PC-3 (cell line): ENCODE measurements around the gene EXOC6. TPM values are rescaled to one million over a fixed set of nuclear protein-coding genes. Genes with fewer than 3 reads are reported as not detected.

Source experiments
- ATAC-seq: fragments of 200-7000 bp; cut with Tn5 transposase; 2 replicates; pipeline ENCODE4 v1.9.1; 2020; ENCODE audit warnings: mild to moderate bottlenecking, moderate library complexity
- BruUV-seq: library from RNA; stranded (reverse); fragments of 400-500 nt; replicated peaks from 2 replicates; lab custom pipeline; 2021; lab: Mats Ljungman, UMichigan
- CTCF ChIA-PET: fragments of 300-600 bp; sonication (Branson Sonifier 250); formaldehyde crosslinking; loops from one replicate; lab custom pipeline; 2022; ENCODE audit warnings: antibody characterized with exemption; lab: Charles Lee
- POLR2A ChIA-PET: fragments of 300-600 bp; sonication (Branson Sonifier 250); formaldehyde crosslinking; loops from one replicate; lab custom pipeline; 2022; ENCODE audit warnings: antibody characterized with exemption; ENCODE audit not compliant: unreplicated experiment; lab: Charles Lee
- DNase-seq: peaks from one replicate; pipeline ENCODE4 v3.0.0-alpha.2; 2015
- H2AFZ ChIP-seq: fragments of 300-600 bp; sonication (generic); 2 replicates; pipeline ENCODE4 v1.6.0; 2016; ENCODE audit warnings: antibody characterized with exemption, low read length
- H3F3A ChIP-seq: fragments of 300-600 bp; sonication (generic); one replicate; pipeline ENCODE4 v1.6.0; 2017; ENCODE audit warnings: antibody characterized with exemption, low read length, control low read depth, mild to moderate bottlenecking; ENCODE audit not compliant: unreplicated experiment
- H3K27ac ChIP-seq: fragments of 300-600 bp; sonication (generic); 2 replicates; pipeline ENCODE4 v1.5.1; 2016; ENCODE audit warnings: mild to moderate bottlenecking, low read length
- H3K27me3 ChIP-seq: fragments of 300-600 bp; sonication (generic); 2 replicates; pipeline ENCODE4 v1.6.1; 2016; ENCODE audit warnings: low read length, mixed read lengths
- H3K36me3 ChIP-seq: fragments of 300-600 bp; sonication (generic); 2 replicates; pipeline ENCODE4 v1.6.1; 2016; ENCODE audit warnings: low read depth, mixed run types, low read length, mixed read lengths
- H3K4me1 ChIP-seq: fragments of 300-600 bp; sonication (generic); 2 replicates; pipeline ENCODE4 v1.5.1; 2016; ENCODE audit warnings: low read length; ENCODE audit not compliant: insufficient read depth
- H3K4me2 ChIP-seq: fragments of 300-600 bp; sonication (generic); 2 replicates; pipeline ENCODE4 v1.6.0; 2016; ENCODE audit warnings: low read length
- H3K4me3 ChIP-seq: fragments of 300-600 bp; sonication (generic); 2 replicates; pipeline ENCODE4 v1.5.1; 2016; ENCODE audit warnings: mild to moderate bottlenecking, low read length, mixed read lengths
- H3K79me2 ChIP-seq: fragments of 300-600 bp; sonication (generic); 2 replicates; pipeline ENCODE4 v1.6.1; 2017; ENCODE audit warnings: low read length, mixed read lengths
- H3K9ac ChIP-seq: fragments of 300-600 bp; sonication (generic); 2 replicates; pipeline ENCODE4 v1.6.0; 2016; ENCODE audit warnings: mild to moderate bottlenecking, low read length
- H3K9me2 ChIP-seq: fragments of 300-600 bp; sonication (generic); replicated peaks from 2 replicates; pipeline ENCODE4 v1.6.1; 2016; ENCODE audit warnings: mixed run types, low read length, mixed read lengths
- H3K9me3 ChIP-seq: fragments of 300-600 bp; sonication (generic); 2 replicates; pipeline ENCODE4 v1.6.1; 2016; ENCODE audit warnings: low read length, mixed read lengths
- H4K20me1 ChIP-seq: fragments of 300-600 bp; sonication (generic); 2 replicates; pipeline ENCODE4 v1.6.1; 2016; ENCODE audit warnings: low read length, mixed read lengths
- EZH2 ChIP-seq: fragments of 300-600 bp; sonication (generic); IDR thresholded peaks from one replicate; pipeline ENCODE4 v1.6.1; 2017; ENCODE audit warnings: antibody characterized with exemption, mild to moderate bottlenecking, low read length; ENCODE audit not compliant: unreplicated experiment
- EZH2phosphoT487 ChIP-seq: fragments of 300-600 bp; sonication (generic); IDR thresholded peaks from 2 replicates; pipeline ENCODE4 v1.6.1; 2018; ENCODE audit warnings: mild to moderate bottlenecking, antibody characterized with exemption, low read length, borderline replicate concordance
- intact Hi-C: fragments of 100-400 bp; cut with micrococcal nuclease; formaldehyde crosslinking; loops from 2 replicates; pipeline ENCODE4 v1.9.0; 2023
- total RNA-seq: library from RNA; depleted of rRNA; stranded (reverse); fragments of >200 nt; gene quantifications from 2 replicates; pipeline ENCODE4 v1.2.3, GENCODE V29; 2014
- TF ChIP-seq, protein P1 (sequence below): fragments of 300-600 bp; sonication (generic); conservative IDR thresholded peaks from 2 replicates; pipeline ENCODE4 v1.5.1; 2017; ENCODE audit warnings: antibody characterized with exemption, low read depth, mild to moderate bottlenecking, low read length

Gene EXOC6
- total RNA-seq, 1 experiment from 2014 or later, result 5.7 TPM

DNA sequence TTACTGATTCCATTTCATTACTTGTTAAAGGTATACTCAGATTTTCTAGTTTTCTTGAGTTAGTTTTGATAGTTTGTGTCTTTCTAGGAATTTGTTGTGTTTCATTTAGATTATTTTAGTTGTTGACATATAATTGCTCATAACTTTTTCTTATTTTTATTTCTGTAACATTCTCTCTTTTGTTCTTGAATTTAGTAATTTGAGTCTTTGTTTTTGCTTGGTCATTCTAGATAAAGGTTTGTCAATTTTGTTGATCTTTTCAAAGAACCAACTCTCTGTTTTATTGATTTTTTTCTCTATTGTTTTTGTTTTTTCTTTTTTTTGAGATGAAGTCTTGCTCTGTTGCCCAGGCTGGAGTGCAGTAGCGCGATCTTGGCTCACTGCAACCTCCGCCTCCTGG, 7.2 kb downstream of the EXOC6 start:
- H2AFZ ChIP-seq, result no peak overlapping the region
- BruUV-seq, result no TSS peak
- H3K9me2 ChIP-seq, result no peaks in the 10 kb centered on the region
- ATAC-seq (no peak), DNase-seq (no peak)
- no peak overlapping the region for H3K4me2 ChIP-seq
- no peaks in the 10 kb centered on the region for H3F3A ChIP-seq
- no peaks in the 10 kb centered on the region for H3K36me3 ChIP-seq
- no peak overlapping the region for H3K4me3 ChIP-seq
- H4K20me1 ChIP-seq, result no peaks in the 10 kb centered on the region
- H3K9ac ChIP-seq, result no peak overlapping the region
- no peak for TF ChIP-seq EZH2phosphoT487
- peaks cover 40% of the 10 kb centered on the region for H3K79me2 ChIP-seq
- ChIA-PET POLR2A (no interaction called here), CTCF (no interaction called here)
- H3K9me3 ChIP-seq, result peaks cover 12% of the 10 kb centered on the region; the same call in 1 of the 2 replicates
- H3K27ac ChIP-seq, result no peak overlapping the region
- no peaks in the 10 kb centered on the region for H3K4me1 ChIP-seq
- H3K27me3 ChIP-seq, result no peaks in the 10 kb centered on the region
- intact Hi-C loops, result no loop called here

DNA sequence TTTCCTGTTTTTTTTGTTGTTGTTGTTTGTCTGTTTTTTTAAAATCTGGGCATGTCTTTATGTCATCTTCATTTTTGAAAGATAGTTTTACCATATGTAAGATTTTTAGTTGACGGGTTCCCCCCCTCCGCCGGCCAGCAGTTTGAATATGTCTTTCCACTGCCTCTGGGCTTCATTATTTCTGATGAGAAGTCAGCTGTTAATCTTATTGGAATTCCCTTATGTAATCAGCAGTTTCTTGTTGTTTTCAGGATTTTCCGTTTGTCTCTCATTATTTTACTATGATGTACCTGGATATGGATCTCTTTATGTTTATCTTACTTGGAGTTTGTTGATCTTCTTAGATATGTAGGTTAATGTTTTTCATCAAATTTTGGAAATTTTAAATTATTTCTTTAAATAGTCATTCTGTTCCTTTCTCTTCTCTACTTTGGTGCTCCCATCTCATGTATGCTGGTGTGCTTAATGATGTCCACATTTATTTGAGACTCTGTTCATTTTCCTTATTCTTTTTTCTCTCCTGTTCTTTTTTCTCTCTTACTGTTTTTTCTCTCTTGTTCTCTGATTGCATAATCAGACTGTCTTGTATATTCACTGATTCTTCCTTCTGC, 9.7 kb downstream of the EXOC6 start:
- Histone ChIP-seq H3K27me3 (no peaks in the 10 kb centered on the region), H3K9me3 (peaks cover 12% of the 10 kb centered on the region; the same call in 1 of the 2 replicates), H3K4me2 (no peak overlapping the region), H3K9ac (no peak overlapping the region), H3F3A (no peaks in the 10 kb centered on the region), H3K4me3 (no peak overlapping the region), H4K20me1 (no peaks in the 10 kb centered on the region), H3K79me2 (peaks cover 40% of the 10 kb centered on the region), H3K27ac (no peak overlapping the region), H2AFZ (no peak overlapping the region), H3K4me1 (no peaks in the 10 kb centered on the region), H3K9me2 (no peaks in the 10 kb centered on the region), H3K36me3 (no peaks in the 10 kb centered on the region)
- CTCF ChIA-PET, result no interaction called here
- TF ChIP-seq EZH2phosphoT487, result no peak
- TF ChIP-seq EZH2, result no peak
- TF ChIP-seq, protein P1, sequence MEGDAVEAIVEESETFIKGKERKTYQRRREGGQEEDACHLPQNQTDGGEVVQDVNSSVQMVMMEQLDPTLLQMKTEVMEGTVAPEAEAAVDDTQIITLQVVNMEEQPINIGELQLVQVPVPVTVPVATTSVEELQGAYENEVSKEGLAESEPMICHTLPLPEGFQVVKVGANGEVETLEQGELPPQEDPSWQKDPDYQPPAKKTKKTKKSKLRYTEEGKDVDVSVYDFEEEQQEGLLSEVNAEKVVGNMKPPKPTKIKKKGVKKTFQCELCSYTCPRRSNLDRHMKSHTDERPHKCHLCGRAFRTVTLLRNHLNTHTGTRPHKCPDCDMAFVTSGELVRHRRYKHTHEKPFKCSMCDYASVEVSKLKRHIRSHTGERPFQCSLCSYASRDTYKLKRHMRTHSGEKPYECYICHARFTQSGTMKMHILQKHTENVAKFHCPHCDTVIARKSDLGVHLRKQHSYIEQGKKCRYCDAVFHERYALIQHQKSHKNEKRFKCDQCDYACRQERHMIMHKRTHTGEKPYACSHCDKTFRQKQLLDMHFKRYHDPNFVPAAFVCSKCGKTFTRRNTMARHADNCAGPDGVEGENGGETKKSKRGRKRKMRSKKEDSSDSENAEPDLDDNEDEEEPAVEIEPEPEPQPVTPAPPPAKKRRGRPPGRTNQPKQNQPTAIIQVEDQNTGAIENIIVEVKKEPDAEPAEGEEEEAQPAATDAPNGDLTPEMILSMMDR, result no peak
- ATAC-seq (no peak), DNase-seq (no peak)
- no TSS peak for BruUV-seq
- intact Hi-C loops, result no loop called here
- POLR2A ChIA-PET, result no interaction called here

DNA sequence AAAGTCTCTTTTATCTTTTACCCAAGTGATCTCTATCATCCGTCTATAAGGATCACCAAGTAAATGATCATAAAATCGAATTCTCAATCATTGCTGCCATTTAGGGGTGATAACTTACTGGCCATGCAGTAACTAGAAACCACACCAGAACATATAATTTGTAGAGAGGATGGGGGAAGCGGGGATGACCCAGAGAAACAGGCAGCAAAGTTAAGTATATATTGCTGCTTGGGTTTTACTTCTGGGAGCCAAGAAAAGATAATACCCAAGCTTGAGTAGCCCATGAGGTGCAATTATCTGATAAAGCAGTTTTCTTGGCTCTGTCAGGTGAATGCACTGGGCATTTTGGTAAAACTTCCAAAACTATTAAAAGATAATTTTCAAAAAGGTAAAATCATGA, 18.9 kb downstream of the EXOC6 start:
- Histone ChIP-seq H3F3A (no peaks in the 10 kb centered on the region), H3K79me2 (no peaks in the 10 kb centered on the region; the same call in 1 of the 2 replicates), H3K9me2 (no peaks in the 10 kb centered on the region), H3K27me3 (no peaks in the 10 kb centered on the region), H3K9me3 (no peaks in the 10 kb centered on the region), H4K20me1 (no peaks in the 10 kb centered on the region), H3K27ac (no peak overlapping the region), H3K9ac (no peak overlapping the region), H2AFZ (no peak overlapping the region), H3K4me3 (no peak overlapping the region), H3K4me2 (no peak overlapping the region), H3K4me1 (peaks cover 6% of the 10 kb centered on the region; the same call in 1 of the 2 replicates), H3K36me3 (no peaks in the 10 kb centered on the region)
- CTCF ChIA-PET, result no interaction called here
- no peak for ATAC-seq
- intact Hi-C loops, result no loop called here
- DNase-seq, result no peak
- POLR2A ChIA-PET, result no interaction called here
- BruUV-seq, result no TSS peak
- no peak for TF ChIP-seq EZH2phosphoT487
- no peak for TF ChIP-seq EZH2
- TF ChIP-seq, protein P1, result no peak
